Thyroid gland (tissue), 4 donors: Measurements from ENCODE around the gene USP48. TPM values are rescaled to one million over a fixed set of nuclear protein-coding genes. Genes with fewer than 3 reads are reported as not detected.

Source experiments
- DNase-seq, 2 donors: peaks; one replicate each; pipeline ENCODE4 v3.0.0-alpha.2; 2019
- H3K27ac ChIP-seq, 3 donors: fragments of 200-600 bp; sonication (generic); 1 replicate in 2 of 3; 2 replicates in 1 of 3; pipeline ENCODE4 v1.5.1; 2016 to 2019; ENCODE audit warnings: mild to moderate bottlenecking in 1 of 3, moderate library complexity in 1 of 3
- H3K27me3 ChIP-seq: fragments of 200-600 bp; sonication (generic); one replicate; pipeline ENCODE4 v1.5.1; 2019
- H3K36me3 ChIP-seq, 2 donors: fragments of 200-600 bp; sonication (generic); one replicate each; pipeline ENCODE4 v1.5.1; 2016 to 2019
- H3K4me1 ChIP-seq, 2 donors: fragments of 200-600 bp; sonication (generic); one replicate each; pipeline ENCODE4 v1.5.1; 2017 to 2019
- H3K4me3 ChIP-seq, 3 donors: fragments of 200-600 bp; sonication (generic); replicated peaks in 1 of 3; 1 replicate in 2 of 3; 2 replicates in 1 of 3; pipeline ENCODE4 v1.5.1; 2016; ENCODE audit warnings: mild to moderate bottlenecking in 1 of 3
- H3K9me3 ChIP-seq: fragments of 200-600 bp; sonication (generic); one replicate; pipeline ENCODE4 v1.5.1; 2017
- CTCF ChIP-seq, 6 experiments: fragments of 200-600 bp in 3 of 6; fragments of 450-650 bp in 3 of 6; sonication (generic) in 3 of 6; IDR thresholded peaks; one replicate each; pipeline ENCODE4 v1.5.1; 2016 to 2019; ENCODE audit warnings: antibody characterized with exemption in 6 of 6, mild to moderate bottlenecking in 2 of 6, inconsistent platforms in 1 of 6, moderate library complexity in 1 of 6
- POLR2A ChIP-seq, 2 donors: fragments of 450-650 bp; IDR thresholded peaks; one replicate each; pipeline ENCODE4 v1.6.1; 2017; ENCODE audit warnings: antibody characterized with exemption in 2 of 2, mild to moderate bottlenecking in 2 of 2, moderate library complexity in 1 of 2
- WGBS, 2 donors: methylation state at CpG; one replicate each; pipeline ENCODE4 v1.1.5; 2017; 5-methylcytosine and 5-hydroxymethylcytosine counted together
- intact Hi-C: fragments of 100-400 bp; cut with DNase I; formaldehyde crosslinking; loops from one replicate; pipeline ENCODE4 v1.15.1; 2023
- total RNA-seq, 4 donors: library from RNA; depleted of rRNA; stranded (reverse); fragments of >200 nt; gene quantifications; one replicate each; pipeline ENCODE4 v1.2.3, GENCODE V29; 2016

The USP48 gene
- total RNA-seq, 4 donors from 2014 or later: 77.4 to 113 (median 88.5) TPM

GRCh38 chr1:21693732-21694131 lies 89.2 kb downstream of the USP48 start:
- no peaks in the 10 kb centered on the region for H3K9me3 ChIP-seq
- DNase-seq: no peak
- no peak for TF ChIP-seq POLR2A (IDR thresholded peaks at IDR 0.05)
- TF ChIP-seq CTCF (IDR thresholded peaks at IDR 0.05): no peak
- H3K27ac ChIP-seq: no peak overlapping the region
- H3K4me1 ChIP-seq: peaks cover 0 to 20% of the 10 kb centered on the region in 2 donors
- no peak overlapping the region for H3K4me3 ChIP-seq
- intact Hi-C loops: no loop called here
- H3K36me3 ChIP-seq: peaks cover 6% of the 10 kb centered on the region in 2 donors
- no peaks in the 10 kb centered on the region for H3K27me3 ChIP-seq

GRCh38 chr1:21691739-21692138 lies 91.2 kb downstream of the USP48 start:
- WGBS, 2 donors: 85% methylated on average over 3 of the region's 3 CpGs
- intact Hi-C loops: no loop called here
- DNase-seq: no peak
- peaks cover 0 to 20% of the 10 kb centered on the region in 2 donors for H3K4me1 ChIP-seq
- TF ChIP-seq CTCF (IDR thresholded peaks at IDR 0.05): no peak
- no peak for TF ChIP-seq POLR2A (IDR thresholded peaks at IDR 0.05)
- no peaks in the 10 kb centered on the region for H3K27me3 ChIP-seq
- H3K27ac ChIP-seq: no peak overlapping the region
- H3K9me3 ChIP-seq: no peaks in the 10 kb centered on the region
- H3K4me3 ChIP-seq: no peak overlapping the region
- H3K36me3 ChIP-seq: peaks cover 14 to 17% of the 10 kb centered on the region in 2 donors

- WGBS, 2 donors: 95 to 97% methylated on average over 6 of the region's 6 CpGs
Observed at GRCh38 chr1:21689661-21690372, 93.1 kb downstream of the USP48 start.

GRCh38 chr1:21687081-21687529 lies 95.8 kb downstream of the USP48 start:
- H3K4me1 ChIP-seq: peaks cover 0 to 8% of the 10 kb centered on the region in 2 donors
- intact Hi-C loops: no loop called here
- no peak overlapping the region for H3K4me3 ChIP-seq
- H3K27ac ChIP-seq: no peak overlapping the region
- peaks cover 17 to 18% of the 10 kb centered on the region in 2 donors for H3K36me3 ChIP-seq
- WGBS, 2 donors: 95 to 99% methylated on average over 2 of the region's 2 CpGs
- no peaks in the 10 kb centered on the region for H3K27me3 ChIP-seq
- no peaks in the 10 kb centered on the region for H3K9me3 ChIP-seq
- TF ChIP-seq POLR2A (IDR thresholded peaks at IDR 0.05) (no peak), CTCF (IDR thresholded peaks at IDR 0.05) (no peak)
- DNase-seq: no peak

More at GRCh38 chr1:21689661-21690372, 93.1 kb downstream of the USP48 start:
- H3K9me3 ChIP-seq: no peaks in the 10 kb centered on the region
- intact Hi-C loops: no loop called here
- TF ChIP-seq CTCF (IDR thresholded peaks at IDR 0.05): no peak
- H3K27ac ChIP-seq: no peak overlapping the region
- H3K4me3 ChIP-seq: no peak overlapping the region
- DNase-seq: no peak
- H3K27me3 ChIP-seq: no peaks in the 10 kb centered on the region
- peaks cover 14 to 17% of the 10 kb centered on the region in 2 donors for H3K36me3 ChIP-seq
- peaks cover 0 to 20% of the 10 kb centered on the region in 2 donors for H3K4me1 ChIP-seq

GRCh38 chr1:21685946-21686678 lies 96.8 kb downstream of the USP48 start:
- Histone ChIP-seq H3K4me1 (no peaks in the 10 kb centered on the region), H3K4me3 (no peak overlapping the region), H3K27me3 (no peaks in the 10 kb centered on the region), H3K27ac (no peak overlapping the region), H3K36me3 (peaks cover 17 to 18% of the 10 kb centered on the region in 2 donors), H3K9me3 (no peaks in the 10 kb centered on the region)
- no peak for TF ChIP-seq POLR2A (IDR thresholded peaks at IDR 0.05)
- no peak for TF ChIP-seq CTCF (IDR thresholded peaks at IDR 0.05)
- no peak for DNase-seq
- 95 to 97% methylated on average over 4 of the region's 4 CpGs for WGBS, 2 donors
- intact Hi-C loops: no loop called here
